Neural crest cell (in vitro differentiated cells): ENCODE results near the gene PLPPR2. TPM values are rescaled to one million over a fixed set of nuclear protein-coding genes. Genes with fewer than 3 reads are reported as not detected.
A peak's percentile ranks its signal among the peaks of the same experiment; 100 is the strongest.

Experiments used
- DNase-seq: peaks from one replicate; pipeline ENCODE4 v3.0.0; 2021; ENCODE audit warnings: low read depth, mixed read lengths, low spot score
- H3K27ac Mint-ChIP-seq: one replicate; pipeline ENCODE4 v1.8.0; 2021; ENCODE audit warnings: mild to moderate bottlenecking, mixed read lengths; ENCODE audit not compliant: unreplicated experiment
- H3K27me3 Mint-ChIP-seq: 2 replicates; pipeline ENCODE4 v1.8.0; 2021; ENCODE audit warnings: low read depth, mild to moderate bottlenecking, mixed read lengths
- H3K36me3 Mint-ChIP-seq: 2 replicates; pipeline ENCODE4 v1.8.0; 2021; ENCODE audit warnings: low read depth, mild to moderate bottlenecking, mixed read lengths
- H3K4me1 Mint-ChIP-seq: 2 replicates; pipeline ENCODE4 v1.8.0; 2021; ENCODE audit warnings: mixed read lengths
- H3K4me3 Mint-ChIP-seq: one replicate; pipeline ENCODE4 v1.8.0; 2021; ENCODE audit warnings: mild to moderate bottlenecking, mixed read lengths
- H3K9me3 Mint-ChIP-seq: 2 replicates; pipeline ENCODE4 v1.8.0; 2021; ENCODE audit warnings: mixed read lengths
- total RNA-seq: library from RNA; stranded (reverse); gene quantifications from 2 replicates; pipeline ENCODE4 v1.2.1, GENCODE V29; 2021
- TF ChIP-seq, protein P1 (sequence below): fragments of 200-600 bp; sonication (generic); conservative IDR thresholded peaks from 2 replicates; pipeline ENCODE4 v1.5.0; 2021; ENCODE audit warnings: antibody characterized with exemption, mild to moderate bottlenecking

PLPPR2 gene
- total RNA-seq, 1 donor from 2014 or later: 10.3 TPM

DNA sequence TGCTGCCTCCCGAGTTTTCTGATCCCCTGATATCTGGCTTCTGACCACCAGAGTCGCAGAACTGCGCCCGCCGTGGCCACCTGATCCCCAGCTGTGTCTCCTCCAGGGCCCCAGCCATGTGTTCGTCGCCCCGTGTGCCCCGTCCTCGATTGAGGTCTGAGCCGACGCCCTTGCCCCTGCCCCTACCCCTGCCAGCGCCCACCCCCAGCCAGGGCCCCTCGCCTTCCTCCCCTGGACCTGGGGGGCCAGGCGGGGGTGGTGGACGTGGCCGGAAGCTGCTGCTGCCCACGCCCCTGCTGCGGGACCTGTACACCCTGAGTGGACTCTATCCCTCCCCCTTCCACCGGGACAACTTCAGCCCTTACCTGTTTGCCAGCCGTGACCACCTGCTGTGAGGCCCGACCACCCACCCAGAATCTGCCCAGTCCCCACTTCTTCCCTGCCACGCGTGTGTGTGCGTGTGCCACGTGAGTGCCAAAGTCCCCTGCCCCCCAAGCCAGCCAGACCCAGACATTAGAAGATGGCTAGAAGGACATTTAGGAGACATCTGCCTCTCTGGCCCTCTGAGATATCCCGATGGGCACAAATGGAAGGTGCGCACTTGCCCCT is 9.2 kb downstream of the PLPPR2 start:
- Mint-ChIP-seq H3K9me3 (no peaks in the 10 kb centered on the region), H3K27ac (no peak overlapping the region), H3K4me3 (no peak overlapping the region), H3K36me3 (no peaks in the 10 kb centered on the region), H3K27me3 (peaks cover 19% of the 10 kb centered on the region), H3K4me1 (peaks cover 8% of the 10 kb centered on the region)
- TF ChIP-seq, protein P1, sequence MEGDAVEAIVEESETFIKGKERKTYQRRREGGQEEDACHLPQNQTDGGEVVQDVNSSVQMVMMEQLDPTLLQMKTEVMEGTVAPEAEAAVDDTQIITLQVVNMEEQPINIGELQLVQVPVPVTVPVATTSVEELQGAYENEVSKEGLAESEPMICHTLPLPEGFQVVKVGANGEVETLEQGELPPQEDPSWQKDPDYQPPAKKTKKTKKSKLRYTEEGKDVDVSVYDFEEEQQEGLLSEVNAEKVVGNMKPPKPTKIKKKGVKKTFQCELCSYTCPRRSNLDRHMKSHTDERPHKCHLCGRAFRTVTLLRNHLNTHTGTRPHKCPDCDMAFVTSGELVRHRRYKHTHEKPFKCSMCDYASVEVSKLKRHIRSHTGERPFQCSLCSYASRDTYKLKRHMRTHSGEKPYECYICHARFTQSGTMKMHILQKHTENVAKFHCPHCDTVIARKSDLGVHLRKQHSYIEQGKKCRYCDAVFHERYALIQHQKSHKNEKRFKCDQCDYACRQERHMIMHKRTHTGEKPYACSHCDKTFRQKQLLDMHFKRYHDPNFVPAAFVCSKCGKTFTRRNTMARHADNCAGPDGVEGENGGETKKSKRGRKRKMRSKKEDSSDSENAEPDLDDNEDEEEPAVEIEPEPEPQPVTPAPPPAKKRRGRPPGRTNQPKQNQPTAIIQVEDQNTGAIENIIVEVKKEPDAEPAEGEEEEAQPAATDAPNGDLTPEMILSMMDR: no peak
- DNase-seq: no peak

DNA sequence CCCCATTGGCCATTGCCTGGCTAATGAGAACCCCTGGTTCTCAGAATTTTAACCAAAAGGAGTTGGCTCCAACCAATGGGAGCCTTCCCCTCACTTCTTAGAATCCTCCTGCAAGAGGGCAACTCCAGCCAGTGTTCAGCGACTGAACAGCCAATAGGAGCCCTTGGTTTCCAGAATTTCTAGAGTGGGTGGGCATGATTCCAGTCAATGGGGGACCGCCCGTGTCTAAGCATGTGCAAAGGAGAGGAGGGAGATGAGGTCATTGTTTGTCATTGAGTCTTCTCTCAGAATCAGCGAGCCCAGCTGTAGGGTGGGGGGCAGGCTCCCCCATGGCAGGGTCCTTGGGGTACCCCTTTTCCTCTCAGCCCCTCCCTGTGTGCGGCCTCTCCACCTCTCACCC is 9.7 kb downstream of the PLPPR2 start:
- H3K27ac Mint-ChIP-seq: no peak overlapping the region
- H3K4me1 Mint-ChIP-seq: peaks cover 8% of the 10 kb centered on the region
- peaks cover 18% of the 10 kb centered on the region for H3K27me3 Mint-ChIP-seq
- DNase-seq: no peak
- no peaks in the 10 kb centered on the region for H3K36me3 Mint-ChIP-seq
- no peak overlapping the region for H3K4me3 Mint-ChIP-seq
- TF ChIP-seq, protein P1: no peak
- H3K9me3 Mint-ChIP-seq: no peaks in the 10 kb centered on the region

DNA sequence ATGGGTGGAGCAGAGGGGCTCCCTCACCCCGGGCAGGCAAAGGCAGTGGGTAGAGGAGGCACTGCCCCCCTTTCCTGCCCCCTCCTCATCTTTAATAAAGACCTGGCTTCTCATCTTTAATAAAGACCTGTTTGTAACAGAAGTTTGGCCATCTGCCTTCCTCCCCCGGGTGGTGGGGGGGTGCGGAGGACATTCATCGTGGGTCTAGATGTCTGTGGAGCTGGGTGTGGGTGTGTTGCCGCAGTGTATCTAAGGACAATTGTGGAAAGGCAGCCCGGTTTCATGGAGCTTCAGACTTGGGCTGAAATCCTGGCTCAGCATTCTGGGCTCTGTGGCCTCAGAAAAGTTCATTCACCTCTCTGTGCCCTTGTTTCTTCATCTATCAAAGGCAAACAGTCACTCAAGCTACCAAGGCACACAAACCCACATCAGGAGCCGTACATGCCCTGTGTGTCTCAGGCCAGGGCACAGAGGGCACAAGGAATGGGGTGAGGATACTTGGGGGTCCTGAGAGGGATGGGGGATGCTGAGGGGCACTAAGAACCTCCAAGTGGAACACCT is 10.4 kb downstream of the PLPPR2 start:
- Mint-ChIP-seq H3K4me3 (no peak overlapping the region), H3K36me3 (no peaks in the 10 kb centered on the region), H3K27me3 (peaks cover 13% of the 10 kb centered on the region), H3K4me1 (peaks cover 8% of the 10 kb centered on the region), H3K9me3 (no peaks in the 10 kb centered on the region), H3K27ac (peak overlapping the region; percentile 50)
- TF ChIP-seq, protein P1: no peak
- no peak for DNase-seq

DNA sequence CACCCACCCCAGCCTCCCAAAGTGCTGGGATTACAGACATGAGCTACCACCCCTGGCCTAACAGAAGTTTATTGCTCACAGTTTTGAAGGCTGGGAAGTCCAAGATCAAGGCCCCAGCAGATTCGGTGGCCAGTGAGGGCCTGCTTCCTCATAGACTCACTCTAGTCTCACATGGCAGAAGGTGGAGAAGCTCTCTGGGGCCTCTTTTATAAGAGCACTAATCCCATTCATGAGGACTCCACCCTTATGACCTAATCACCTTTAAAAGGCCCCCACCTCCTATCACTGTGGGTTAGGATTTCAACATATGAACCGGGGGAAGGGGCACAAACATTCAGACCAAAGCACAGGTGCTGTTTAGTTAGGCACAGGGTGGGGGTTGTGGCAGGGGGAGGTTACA is 12.3 kb downstream of the PLPPR2 start:
- DNase-seq: no peak

DNA sequence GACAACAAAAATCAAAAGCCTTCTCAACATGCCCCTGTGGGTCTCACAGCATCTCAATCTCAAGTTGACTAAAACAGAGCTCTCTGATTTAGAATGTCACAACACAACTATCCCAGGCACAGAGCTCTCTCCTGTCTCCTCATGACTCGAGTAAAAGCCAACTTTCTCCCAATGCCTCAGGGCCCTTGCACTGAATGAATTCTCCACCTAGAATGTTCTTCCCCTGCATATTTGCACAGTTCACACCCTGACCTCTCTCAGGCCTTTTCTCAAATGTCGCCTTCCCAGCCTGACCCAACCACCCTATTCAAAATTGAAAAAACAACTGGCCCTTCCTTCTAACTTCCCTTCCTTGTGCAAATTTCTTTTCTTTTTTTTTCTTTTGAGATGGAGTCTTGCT is 15.5 kb downstream of the PLPPR2 start:
- H3K4me3 Mint-ChIP-seq: no peak overlapping the region
- peak overlapping the region; percentile 46 for H3K27ac Mint-ChIP-seq
- H3K36me3 Mint-ChIP-seq: no peaks in the 10 kb centered on the region
- no peak for DNase-seq
- TF ChIP-seq, protein P1: no peak
- no peaks in the 10 kb centered on the region for H3K9me3 Mint-ChIP-seq
- peaks cover 1% of the 10 kb centered on the region for H3K4me1 Mint-ChIP-seq
- no peaks in the 10 kb centered on the region for H3K27me3 Mint-ChIP-seq

More for the DNA sequence above, 12.3 kb downstream of the PLPPR2 start:
- TF ChIP-seq, protein P1: no peak
- Mint-ChIP-seq H3K4me3 (no peak overlapping the region), H3K4me1 (no peaks in the 10 kb centered on the region), H3K27ac (no peak overlapping the region), H3K27me3 (no peaks in the 10 kb centered on the region), H3K9me3 (no peaks in the 10 kb centered on the region), H3K36me3 (no peaks in the 10 kb centered on the region)
